ENCODE measurements around the gene FBXW7.

The FBXW7 gene

GRCh38 chr4:152348670-152349069 lies 187.2 kb downstream of the FBXW7 start:
- DNase-seq (ENCODE audit: insufficient read length, low spot score) (no peak), FAIRE-seq (peak; percentile 85)

- FAIRE-seq: no peak
Measured at GRCh38 chr4:152346979-152347378, 188.9 kb downstream of the FBXW7 start.

DNA sequence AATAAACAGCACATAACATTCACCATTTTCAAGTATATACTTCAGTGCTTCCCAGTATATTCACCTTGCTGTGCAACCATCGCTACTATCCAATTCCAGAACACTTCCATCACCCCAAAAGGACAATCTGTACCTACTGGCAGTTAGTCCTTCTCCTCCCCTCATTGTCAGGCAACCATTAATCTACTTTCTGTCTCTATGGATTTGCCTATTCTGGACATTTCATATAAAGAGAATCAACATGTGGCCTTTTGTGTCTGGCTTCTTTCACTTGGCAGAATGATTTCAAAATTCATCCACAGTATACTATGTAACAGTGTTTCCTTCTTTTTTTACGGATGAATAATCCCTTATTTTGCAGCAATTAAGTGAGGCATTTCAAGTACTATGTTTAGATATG lies 189.4 kb downstream of the FBXW7 start:
- DNase-seq (ENCODE audit: insufficient read length, low spot score): no peak
- no peak for FAIRE-seq

More at GRCh38 chr4:152346979-152347378, 188.9 kb downstream of the FBXW7 start:
- no peak for DNase-seq (ENCODE audit: insufficient read length, low spot score)

GRCh38 chr4:152344001-152344400 lies 191.9 kb downstream of the FBXW7 start:
- no peak for FAIRE-seq
- DNase-seq (ENCODE audit: insufficient read length, low spot score): no peak

DNA sequence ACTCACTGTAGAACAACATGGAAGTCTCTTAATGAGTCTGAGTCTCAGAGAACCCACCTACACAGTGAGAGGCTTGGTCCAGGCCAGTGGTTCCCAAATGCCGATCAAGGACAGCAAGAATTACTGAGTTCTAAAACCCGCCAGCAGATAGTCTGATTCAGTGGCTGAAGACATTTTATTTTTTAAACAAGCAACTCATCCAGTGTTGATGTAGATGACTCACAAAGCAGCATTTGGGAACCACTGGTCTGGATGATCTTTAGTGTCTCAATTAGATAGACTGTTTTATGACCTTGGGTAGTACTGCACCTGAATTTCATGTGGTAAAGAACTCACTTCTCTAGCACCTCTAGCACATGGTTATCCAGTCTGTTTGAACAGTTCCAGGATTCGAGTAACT lies 193.6 kb downstream of the FBXW7 start:
- FAIRE-seq: no peak
- DNase-seq (ENCODE audit: insufficient read length, low spot score): no peak

GRCh38 chr4:152340818-152341217 lies 195.1 kb downstream of the FBXW7 start:
- FAIRE-seq (no peak), DNase-seq (ENCODE audit: insufficient read length, low spot score) (no peak)

GRCh38 chr4:152339576-152339975 lies 196.3 kb downstream of the FBXW7 start:
- no peak for DNase-seq (ENCODE audit: insufficient read length, low spot score)
- no peak for FAIRE-seq

DNA sequence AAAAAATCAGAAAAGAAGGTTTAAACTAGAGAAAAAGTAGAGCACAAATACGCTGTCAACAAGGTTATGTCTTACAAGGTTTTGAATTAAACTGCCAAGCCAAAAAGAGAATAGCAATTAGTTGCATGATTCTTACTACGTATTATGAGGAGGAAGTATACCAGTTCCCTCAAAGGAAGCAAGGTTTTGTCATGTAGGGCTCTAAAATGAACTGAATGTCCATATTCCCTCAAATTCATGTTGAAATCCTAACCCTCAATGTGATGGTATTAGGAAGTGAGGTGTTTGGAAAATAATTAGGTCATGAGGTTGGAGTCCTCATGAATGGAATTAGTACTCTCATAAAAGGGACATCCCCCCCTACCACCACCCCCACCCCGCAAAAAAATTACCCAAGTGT lies 201.0 kb downstream of the FBXW7 start:
- FAIRE-seq: peak; percentile 44
- no peak for DNase-seq (ENCODE audit: insufficient read length, low spot score)

GRCh38 chr4:152331042-152331441 lies 204.8 kb downstream of the FBXW7 start:
- FAIRE-seq (no peak), DNase-seq (ENCODE audit: insufficient read length, low spot score) (no peak)

DNA sequence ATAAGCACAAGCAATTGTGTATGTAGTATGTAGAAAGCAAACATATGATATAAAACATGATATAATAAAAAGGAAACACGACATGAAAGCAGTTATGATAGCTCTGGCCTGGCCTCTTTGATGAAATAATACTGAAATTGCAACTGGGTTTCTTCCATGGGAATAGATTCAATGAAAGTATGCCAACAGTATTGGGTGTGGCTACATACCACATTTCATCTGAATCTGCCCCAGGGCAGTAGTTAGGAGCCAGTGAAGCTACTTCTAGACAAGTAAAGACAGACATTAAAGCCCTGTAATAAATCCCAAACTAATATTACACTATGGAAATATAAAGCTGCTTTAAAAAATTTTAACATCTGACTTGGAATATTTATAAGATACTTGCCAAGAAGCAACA lies 207.3 kb downstream of the FBXW7 start:
- DNase-seq (ENCODE audit: insufficient read length, low spot score) (no peak), FAIRE-seq (peak; percentile 14)

DNA sequence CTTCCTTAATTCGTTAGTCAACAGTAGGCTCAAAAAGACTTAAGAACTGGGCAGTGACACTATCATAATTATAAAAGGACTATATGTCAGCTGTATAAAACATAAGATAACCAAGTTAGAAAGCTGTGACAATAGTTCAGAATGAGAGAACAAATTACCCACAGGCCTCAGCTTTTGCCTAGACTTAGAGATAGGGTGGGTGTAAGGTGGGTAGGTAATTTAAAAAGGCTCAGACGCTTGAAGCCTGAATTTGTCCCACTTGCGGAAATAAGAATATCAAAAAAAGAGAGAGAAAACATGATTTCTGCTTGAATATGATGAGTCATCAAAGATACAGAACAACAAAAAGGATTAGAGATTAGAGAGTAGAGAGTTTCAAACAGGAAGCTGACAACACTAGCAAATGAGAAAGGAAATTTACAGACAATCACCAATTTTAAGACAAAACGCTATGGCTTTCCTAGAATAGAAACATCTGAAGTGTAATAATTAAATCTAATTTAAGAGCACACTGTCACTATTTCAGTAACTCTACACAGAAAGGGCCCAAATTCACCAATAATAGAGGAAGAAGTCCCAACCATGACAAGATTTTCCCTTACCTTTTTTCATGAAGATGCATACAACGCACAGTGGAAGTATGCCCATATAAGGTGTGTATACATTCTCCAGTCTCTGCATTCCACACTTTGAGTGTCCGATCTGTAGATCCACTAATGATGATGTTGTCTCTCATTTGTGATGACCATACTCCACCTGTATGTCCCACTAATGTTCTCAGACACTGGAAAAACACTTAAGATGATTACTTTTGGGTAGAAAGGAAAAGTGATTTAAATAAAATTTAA lies 208.1 kb downstream of the FBXW7 start:
- DNase-seq (ENCODE audit: insufficient read length, low spot score) (no peak), FAIRE-seq (peak; percentile 69)

GRCh38 chr4:152325831-152326230 lies 210.1 kb downstream of the FBXW7 start:
- FAIRE-seq (no peak), DNase-seq (ENCODE audit: insufficient read length, low spot score) (no peak)

DNA sequence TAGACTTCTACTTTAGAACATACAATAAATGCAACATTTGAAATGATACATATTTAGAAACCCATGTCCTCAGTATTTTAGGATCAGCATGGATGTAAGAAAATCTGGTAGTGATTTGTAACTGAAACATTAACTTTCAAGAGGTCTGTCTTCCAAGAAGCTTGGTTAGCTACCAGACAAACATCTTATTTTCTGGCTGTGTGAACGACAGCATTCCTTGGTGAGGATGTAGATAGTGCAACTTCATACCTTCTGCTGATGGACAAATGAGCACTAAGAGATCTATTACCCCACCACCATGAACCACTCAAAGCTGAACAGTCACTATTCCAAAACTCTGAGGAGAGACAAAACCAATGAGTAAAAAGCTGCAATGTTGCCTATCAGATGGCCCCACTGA lies 212.7 kb downstream of the FBXW7 start:
- DNase-seq (ENCODE audit: insufficient read length, low spot score): no peak
- no peak for FAIRE-seq

DNA sequence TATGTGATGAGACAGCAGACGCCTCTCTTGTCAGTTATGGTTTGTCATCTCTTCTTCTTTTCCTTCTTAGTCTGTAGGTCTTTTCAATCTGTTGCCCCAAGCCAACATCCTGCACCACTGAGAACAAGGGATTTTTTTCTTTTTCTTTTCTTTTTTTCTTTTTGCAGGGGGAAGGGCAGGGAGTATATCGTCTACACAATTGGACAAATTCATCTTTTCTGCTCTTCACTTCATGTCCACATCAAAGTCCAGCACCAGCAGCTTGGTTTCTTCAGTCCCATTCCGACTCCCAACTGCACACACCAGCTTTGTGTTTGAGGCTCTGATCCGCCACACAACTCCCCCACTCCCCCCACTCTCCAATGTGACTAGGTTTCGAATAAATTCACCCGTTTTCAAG lies 213.2 kb downstream of the FBXW7 start:
- FAIRE-seq (no peak), DNase-seq (ENCODE audit: insufficient read length, low spot score) (no peak)

- no peak for FAIRE-seq
- DNase-seq (ENCODE audit: insufficient read length, low spot score): no peak
Measured at GRCh38 chr4:152321923-152322322, 214.0 kb downstream of the FBXW7 start.

- FAIRE-seq (peak; percentile 51), DNase-seq (ENCODE audit: insufficient read length, low spot score) (no peak)
Measured at GRCh38 chr4:152321398-152321797, 214.5 kb downstream of the FBXW7 start.

DNA sequence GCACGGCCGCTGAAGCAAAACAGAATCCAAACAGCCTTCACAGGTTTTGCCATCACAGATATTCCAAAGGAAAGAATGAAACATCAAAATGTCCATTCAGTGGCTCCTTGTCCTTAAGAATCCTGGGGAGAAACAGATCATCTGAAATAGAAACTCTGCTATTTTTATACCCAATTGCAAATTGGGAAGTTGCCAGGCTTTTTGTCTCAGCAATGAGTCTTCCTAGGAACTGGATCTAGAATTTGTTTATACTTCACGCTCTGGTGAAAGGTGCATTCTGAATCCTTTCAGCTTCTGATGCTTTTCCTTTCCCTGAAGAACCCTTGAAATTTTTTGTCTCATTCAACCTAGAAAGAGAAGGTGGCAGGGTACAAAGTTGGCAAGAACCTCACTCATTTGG lies 218.9 kb downstream of the FBXW7 start:
- no peak for FAIRE-seq

DNA sequence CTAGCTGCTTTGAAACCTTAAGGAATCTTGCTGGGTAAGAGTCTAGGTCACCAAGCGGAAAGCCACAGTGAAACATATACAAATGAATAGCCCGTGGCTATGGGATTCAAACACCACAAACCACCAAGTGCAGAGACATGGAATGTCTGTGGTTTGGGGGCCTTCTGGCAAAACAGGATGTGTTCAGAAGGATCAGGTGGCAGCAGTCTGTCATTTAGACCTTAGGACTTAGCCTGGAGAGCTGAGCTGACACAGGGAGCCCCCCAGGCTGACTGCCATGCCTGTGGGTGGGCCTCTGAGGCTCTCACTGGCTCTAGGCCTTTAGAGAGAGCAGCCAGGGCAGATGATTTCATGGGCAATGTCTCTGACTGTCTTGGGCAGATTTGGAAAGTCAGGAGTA lies 225.6 kb downstream of the FBXW7 start:
- FAIRE-seq: peak; percentile 64
- DNase-seq (ENCODE audit: insufficient read length, low spot score): no peak

More for the DNA sequence above, 218.9 kb downstream of the FBXW7 start:
- no peak for DNase-seq (ENCODE audit: insufficient read length, low spot score)

- DNase-seq (ENCODE audit: insufficient read length, low spot score) (no peak), FAIRE-seq (peak; percentile 48)
Measured at GRCh38 chr4:152309418-152309817, 226.5 kb downstream of the FBXW7 start.

GRCh38 chr4:152308951-152309350 lies 226.9 kb downstream of the FBXW7 start:
- FAIRE-seq (peak; percentile 54), DNase-seq (ENCODE audit: insufficient read length, low spot score) (no peak)

GRCh38 chr4:152307669-152308068 lies 228.2 kb downstream of the FBXW7 start:
- DNase-seq (ENCODE audit: insufficient read length, low spot score): no peak
- no peak for FAIRE-seq

- FAIRE-seq (no peak), DNase-seq (ENCODE audit: insufficient read length, low spot score) (no peak)
Measured at GRCh38 chr4:152306541-152306940, 229.4 kb downstream of the FBXW7 start.

DNA sequence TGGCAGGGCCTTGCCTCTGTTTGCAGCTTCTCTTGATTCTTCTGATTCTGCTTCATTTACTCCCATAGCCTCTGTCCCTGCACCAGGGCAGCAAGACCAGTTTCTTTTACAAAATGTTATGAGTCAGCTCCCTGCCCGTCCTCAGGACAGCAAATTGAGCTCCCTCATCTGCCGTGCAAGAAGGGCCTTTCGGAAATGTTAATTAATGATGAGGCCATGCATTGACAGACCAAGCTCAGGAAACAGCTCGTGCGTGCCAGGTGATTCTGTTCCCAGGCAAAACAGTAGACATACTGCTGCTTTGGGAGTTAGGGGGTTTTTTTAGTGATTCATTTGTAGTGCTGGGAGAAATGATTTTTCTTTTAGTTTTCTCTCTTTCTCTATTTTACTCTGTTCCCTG lies 231.7 kb downstream of the FBXW7 start:
- DNase-seq (ENCODE audit: insufficient read length, low spot score) (peak; percentile 26), FAIRE-seq (peak; percentile 98)
